Stomach smooth muscle (tissue), 2 donors: ENCODE results near the gene VCPKMT.
A peak's percentile ranks its signal among the peaks of the same experiment; 100 is the strongest.

Experiments
- H3K27ac ChIP-seq: one replicate; pipeline ENCODE4 v1.7.0; 2013; ENCODE audit warnings: mild to moderate bottlenecking, low read length, inconsistent platforms
- H3K27me3 ChIP-seq, 2 donors: one replicate each; pipeline ENCODE4 v1.7.0; 2013; ENCODE audit warnings: low read length in 2 of 2; ENCODE audit not compliant: insufficient read depth in 2 of 2, control insufficient read depth in 1 of 2
- H3K36me3 ChIP-seq, 2 donors: one replicate each; pipeline ENCODE4 v1.7.0; 2013; ENCODE audit warnings: low read length in 2 of 2; ENCODE audit not compliant: control insufficient read depth in 2 of 2, insufficient read depth in 2 of 2
- H3K4me1 ChIP-seq: one replicate; pipeline ENCODE4 v1.7.0; 2013; ENCODE audit warnings: low read length; ENCODE audit not compliant: control insufficient read depth, insufficient read depth
- H3K4me3 ChIP-seq, 2 donors: one replicate each; pipeline ENCODE4 v1.7.0; 2013; ENCODE audit warnings: low read length in 2 of 2
- H3K9ac ChIP-seq, 2 donors: one replicate each; pipeline ENCODE4 v1.7.0; 2013; ENCODE audit warnings: low read length in 2 of 2, mild to moderate bottlenecking in 1 of 2
- H3K9me3 ChIP-seq, 2 donors: one replicate each; pipeline ENCODE4 v1.7.0; 2013; ENCODE audit warnings: low read length in 2 of 2; ENCODE audit not compliant: control insufficient read depth in 2 of 2
- donor health status: healthy.
- donor health status: Pancreatic carcinoma.

The VCPKMT gene

GRCh38 chr14:50110323-50111037, 5.9 kb downstream of the VCPKMT start:
- Histone ChIP-seq H3K27ac (no peak overlapping the region), H3K4me3 (no peak overlapping the region), H3K9ac (no peak overlapping the region), H3K9me3 (no peaks in the 10 kb centered on the region), H3K27me3 (no peaks in the 10 kb centered on the region), H3K4me1 (peaks cover 3% of the 10 kb centered on the region), H3K36me3 (peaks cover 13 to 22% of the 10 kb centered on the region in 2 donors)

GRCh38 chr14:50109342-50109741, 7.0 kb downstream of the VCPKMT start:
- Histone ChIP-seq H3K4me3 (no peak overlapping the region), H3K27ac (no peak overlapping the region), H3K4me1 (no peaks in the 10 kb centered on the region), H3K27me3 (no peaks in the 10 kb centered on the region), H3K36me3 (peaks cover 13 to 17% of the 10 kb centered on the region in 2 donors), H3K9me3 (no peaks in the 10 kb centered on the region), H3K9ac (no peak overlapping the region)

DNA sequence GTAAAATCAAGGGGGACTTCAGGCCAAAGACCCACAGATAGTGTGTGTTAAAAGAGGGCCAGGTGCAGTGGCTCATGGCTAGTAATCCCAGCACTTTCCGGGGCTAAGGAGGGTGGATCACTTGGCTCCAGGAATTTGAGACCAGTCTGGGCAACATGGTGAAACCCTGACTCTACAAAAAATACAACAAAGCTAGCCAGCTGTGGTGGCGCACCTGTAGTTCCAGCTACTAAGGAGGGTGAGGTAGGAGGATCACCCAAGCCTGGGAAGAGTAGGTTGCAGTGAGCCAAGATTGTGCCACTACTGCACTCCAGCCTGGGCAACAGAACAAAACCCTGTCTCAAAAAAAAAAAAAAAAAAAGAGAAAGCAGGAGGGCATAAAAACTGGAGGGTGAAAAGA, 8.5 kb downstream of the VCPKMT start:
- Histone ChIP-seq H3K9me3 (no peaks in the 10 kb centered on the region), H3K36me3 (peaks cover 9 to 12% of the 10 kb centered on the region in 2 donors), H3K4me3 (no peak overlapping the region), H3K27me3 (no peaks in the 10 kb centered on the region), H3K27ac (no peak overlapping the region), H3K9ac (peak overlapping the region in 1 of 2 donors; percentile 1), H3K4me1 (no peaks in the 10 kb centered on the region)

GRCh38 chr14:50106178-50106577, 10.2 kb downstream of the VCPKMT start:
- Histone ChIP-seq H3K9me3 (no peaks in the 10 kb centered on the region), H3K27me3 (no peaks in the 10 kb centered on the region), H3K36me3 (peaks cover 5% of the 10 kb centered on the region in 2 donors), H3K4me3 (no peak overlapping the region), H3K27ac (no peak overlapping the region), H3K9ac (no peak overlapping the region), H3K4me1 (no peaks in the 10 kb centered on the region)

GRCh38 chr14:50103558-50103957, 12.8 kb downstream of the VCPKMT start:
- Histone ChIP-seq H3K27ac (no peak overlapping the region), H3K4me1 (no peaks in the 10 kb centered on the region), H3K27me3 (no peaks in the 10 kb centered on the region), H3K9me3 (no peaks in the 10 kb centered on the region), H3K4me3 (no peak overlapping the region), H3K36me3 (peaks cover 0 to 3% of the 10 kb centered on the region in 2 donors), H3K9ac (no peak overlapping the region)

DNA sequence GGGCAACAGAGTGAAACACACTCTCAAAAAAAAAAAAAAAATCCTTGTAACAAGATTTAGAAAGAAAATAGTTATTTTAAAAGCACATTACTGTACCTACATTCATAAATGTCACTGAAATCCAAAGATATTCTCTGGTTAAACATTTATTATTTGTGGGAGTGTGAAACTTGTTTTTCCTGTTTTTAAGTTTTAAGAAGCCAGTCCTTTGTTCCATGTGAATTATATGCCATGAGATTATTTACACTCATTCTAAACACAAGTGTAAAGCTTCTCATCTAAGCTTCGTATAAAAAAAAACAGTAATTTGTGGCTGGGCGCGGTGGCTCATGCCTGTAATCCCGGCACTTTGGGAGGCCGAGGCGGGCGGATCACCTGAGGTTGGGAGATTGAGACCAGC, 15.0 kb downstream of the VCPKMT start:
- no peak overlapping the region for H3K27ac ChIP-seq
- peaks cover 0 to 3% of the 10 kb centered on the region in 2 donors for H3K36me3 ChIP-seq
- no peaks in the 10 kb centered on the region for H3K4me1 ChIP-seq
- H3K9me3 ChIP-seq = no peaks in the 10 kb centered on the region
- H3K9ac ChIP-seq = no peak overlapping the region
- no peaks in the 10 kb centered on the region for H3K27me3 ChIP-seq
- H3K4me3 ChIP-seq = no peak overlapping the region

DNA sequence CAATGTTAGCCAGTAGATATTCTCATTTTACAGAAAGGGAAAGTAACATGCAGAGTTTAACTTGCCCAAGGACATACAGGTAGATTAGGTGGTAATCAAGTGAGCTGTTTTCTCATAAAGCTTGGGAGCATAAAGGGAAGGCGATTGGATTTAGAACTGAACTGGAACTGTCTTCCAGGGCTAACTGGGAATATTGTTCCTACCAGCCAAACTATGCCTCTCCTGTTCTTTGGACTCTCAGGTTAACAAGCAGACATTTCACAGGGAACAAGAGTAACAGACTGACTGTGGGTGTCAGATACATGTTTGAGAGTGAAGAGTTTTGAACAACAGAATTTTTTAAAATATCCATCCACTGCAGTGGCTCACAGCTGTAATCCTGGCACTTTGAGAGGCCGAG, 15.6 kb downstream of the VCPKMT start:
- Histone ChIP-seq H3K27ac (no peak overlapping the region), H3K27me3 (no peaks in the 10 kb centered on the region), H3K9me3 (no peaks in the 10 kb centered on the region), H3K36me3 (peaks cover 2 to 3% of the 10 kb centered on the region in 2 donors), H3K9ac (no peak overlapping the region), H3K4me1 (no peaks in the 10 kb centered on the region), H3K4me3 (no peak overlapping the region)

- Histone ChIP-seq H3K27me3 (no peaks in the 10 kb centered on the region), H3K9me3 (no peaks in the 10 kb centered on the region), H3K4me1 (no peaks in the 10 kb centered on the region), H3K9ac (no peak overlapping the region), H3K36me3 (peaks cover 2 to 3% of the 10 kb centered on the region in 2 donors), H3K27ac (no peak overlapping the region), H3K4me3 (no peak overlapping the region)
These were observed 17.0 kb downstream of the VCPKMT start for GRCh38 chr14:50099335-50099734.

- Histone ChIP-seq H3K4me1 (no peaks in the 10 kb centered on the region), H3K36me3 (peaks cover 2 to 3% of the 10 kb centered on the region in 2 donors), H3K9ac (no peak overlapping the region), H3K27me3 (no peaks in the 10 kb centered on the region), H3K4me3 (no peak overlapping the region), H3K9me3 (no peaks in the 10 kb centered on the region), H3K27ac (no peak overlapping the region)
These were observed 20.5 kb downstream of the VCPKMT start for GRCh38 chr14:50095895-50096294.

GRCh38 chr14:50094056-50094755, 22.2 kb downstream of the VCPKMT start:
- H3K4me1 ChIP-seq = no peaks in the 10 kb centered on the region

GRCh38 chr14:50093496-50093895, 22.9 kb downstream of the VCPKMT start:
- no peaks in the 10 kb centered on the region for H3K4me1 ChIP-seq
- no peaks in the 10 kb centered on the region for H3K27me3 ChIP-seq
- peaks cover 0 to 2% of the 10 kb centered on the region in 2 donors for H3K36me3 ChIP-seq
- no peak overlapping the region for H3K9ac ChIP-seq
- no peak overlapping the region for H3K4me3 ChIP-seq
- no peak overlapping the region for H3K27ac ChIP-seq
- no peaks in the 10 kb centered on the region for H3K9me3 ChIP-seq

More at GRCh38 chr14:50094056-50094755, 22.2 kb downstream of the VCPKMT start:
- no peak overlapping the region for H3K27ac ChIP-seq
- no peak overlapping the region for H3K4me3 ChIP-seq
- H3K9ac ChIP-seq = no peak overlapping the region
- no peaks in the 10 kb centered on the region for H3K27me3 ChIP-seq
- peaks cover 0 to 2% of the 10 kb centered on the region in 2 donors for H3K36me3 ChIP-seq
- no peaks in the 10 kb centered on the region for H3K9me3 ChIP-seq
